Measurements from ENCODE around the gene RHBDD2. TPM values are rescaled to one million over a fixed set of nuclear protein-coding genes. Genes with fewer than 3 reads are reported as not detected.
A peak's percentile ranks its signal among the peaks of the same experiment; 100 is the strongest.

Gene RHBDD2
- total and polyA plus RNA-seq, 9 of the 15 experiments (the other 6 are each of a cell fraction or from before 2014, with no cell fraction given), result 3.3 to 36.7 (median 17.9) TPM

GRCh38 chr7:75878769-75879611 lies at the start of gene RHBDD2 (continued):
- TF ChIP-seq, protein P1, sequence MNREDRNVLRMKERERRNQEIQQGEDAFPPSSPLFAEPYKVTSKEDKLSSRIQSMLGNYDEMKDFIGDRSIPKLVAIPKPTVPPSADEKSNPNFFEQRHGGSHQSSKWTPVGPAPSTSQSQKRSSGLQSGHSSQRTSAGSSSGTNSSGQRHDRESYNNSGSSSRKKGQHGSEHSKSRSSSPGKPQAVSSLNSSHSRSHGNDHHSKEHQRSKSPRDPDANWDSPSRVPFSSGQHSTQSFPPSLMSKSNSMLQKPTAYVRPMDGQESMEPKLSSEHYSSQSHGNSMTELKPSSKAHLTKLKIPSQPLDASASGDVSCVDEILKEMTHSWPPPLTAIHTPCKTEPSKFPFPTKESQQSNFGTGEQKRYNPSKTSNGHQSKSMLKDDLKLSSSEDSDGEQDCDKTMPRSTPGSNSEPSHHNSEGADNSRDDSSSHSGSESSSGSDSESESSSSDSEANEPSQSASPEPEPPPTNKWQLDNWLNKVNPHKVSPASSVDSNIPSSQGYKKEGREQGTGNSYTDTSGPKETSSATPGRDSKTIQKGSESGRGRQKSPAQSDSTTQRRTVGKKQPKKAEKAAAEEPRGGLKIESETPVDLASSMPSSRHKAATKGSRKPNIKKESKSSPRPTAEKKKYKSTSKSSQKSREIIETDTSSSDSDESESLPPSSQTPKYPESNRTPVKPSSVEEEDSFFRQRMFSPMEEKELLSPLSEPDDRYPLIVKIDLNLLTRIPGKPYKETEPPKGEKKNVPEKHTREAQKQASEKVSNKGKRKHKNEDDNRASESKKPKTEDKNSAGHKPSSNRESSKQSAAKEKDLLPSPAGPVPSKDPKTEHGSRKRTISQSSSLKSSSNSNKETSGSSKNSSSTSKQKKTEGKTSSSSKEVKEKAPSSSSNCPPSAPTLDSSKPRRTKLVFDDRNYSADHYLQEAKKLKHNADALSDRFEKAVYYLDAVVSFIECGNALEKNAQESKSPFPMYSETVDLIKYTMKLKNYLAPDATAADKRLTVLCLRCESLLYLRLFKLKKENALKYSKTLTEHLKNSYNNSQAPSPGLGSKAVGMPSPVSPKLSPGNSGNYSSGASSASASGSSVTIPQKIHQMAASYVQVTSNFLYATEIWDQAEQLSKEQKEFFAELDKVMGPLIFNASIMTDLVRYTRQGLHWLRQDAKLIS (CRISPR knock-in tag; IDR thresholded peaks at IDR 0.05), result peak; percentile 75; the same call in 1 of the 2 replicates
- TF ChIP-seq TCF7 (IDR thresholded peaks at IDR 0.05; ENCODE audit: borderline replicate concordance) (peak; percentile 67; the same call in 1 of the 2 replicates), JUN (IDR thresholded peaks at IDR 0.05; ENCODE audit: borderline replicate concordance, low read depth, low read length) (0 out of 2 replicates have a peak, but pooled peaks have one; percentile 53), JUN (CRISPR knock-in tag; IDR thresholded peaks at IDR 0.05; ENCODE audit: borderline replicate concordance) (0 out of 2 replicates have a peak, but pooled peaks have one; percentile 48), HIVEP1 (CRISPR knock-in tag; IDR thresholded peaks at IDR 0.05) (no peak), ZNF764 (CRISPR knock-in tag; IDR thresholded peaks at IDR 0.05; ENCODE audit: low read depth) (no peak), HDAC8 (tag; IDR thresholded peaks at IDR 0.05) (no peak), ZNF282 (CRISPR knock-in tag; IDR thresholded peaks at IDR 0.05) (0 out of 2 replicates have a peak, but pooled peaks have one; percentile 55), RBM25 (IDR thresholded peaks at IDR 0.05; ENCODE audit: low read depth, low read length, severe bottlenecking) (no peak), HDAC3 (IDR thresholded peaks at IDR 0.05; ENCODE audit: borderline replicate concordance, partially characterized antibody) (no peak), HBP1 (CRISPR knock-in tag; IDR thresholded peaks at IDR 0.05) (peak; percentile 30; the same call in 1 of the 2 replicates), ZFP30 (CRISPR knock-in tag; IDR thresholded peaks at IDR 0.05; ENCODE audit: borderline replicate concordance) (no peak), PHB (CRISPR knock-in tag; IDR thresholded peaks at IDR 0.05) (peak; percentile 26; the same call in 1 of the 2 replicates), EHMT2 (IDR thresholded peaks at IDR 0.05) (no peak; the same call in 1 of the 2 replicates), TSC22D4 (tag; IDR thresholded peaks at IDR 0.05) (no peak), MLX (CRISPR knock-in tag; conservative IDR thresholded peaks at IDR 0.05) (no peak), PURB (CRISPR knock-in tag; IDR thresholded peaks at IDR 0.05; ENCODE audit: low read depth) (no peak), MCM7 (IDR thresholded peaks at IDR 0.05) (no peak), MIER1 (IDR thresholded peaks at IDR 0.05; ENCODE audit: low read depth) (no peak), RAD51 (IDR thresholded peaks at IDR 0.05; ENCODE audit: borderline replicate concordance, low read depth) (no peak), KLF1 (tag; IDR thresholded peaks at IDR 0.05) (no peak)

Measured in K562 (cell line).